Measurements from ENCODE around the gene CLASRP.

DNA sequence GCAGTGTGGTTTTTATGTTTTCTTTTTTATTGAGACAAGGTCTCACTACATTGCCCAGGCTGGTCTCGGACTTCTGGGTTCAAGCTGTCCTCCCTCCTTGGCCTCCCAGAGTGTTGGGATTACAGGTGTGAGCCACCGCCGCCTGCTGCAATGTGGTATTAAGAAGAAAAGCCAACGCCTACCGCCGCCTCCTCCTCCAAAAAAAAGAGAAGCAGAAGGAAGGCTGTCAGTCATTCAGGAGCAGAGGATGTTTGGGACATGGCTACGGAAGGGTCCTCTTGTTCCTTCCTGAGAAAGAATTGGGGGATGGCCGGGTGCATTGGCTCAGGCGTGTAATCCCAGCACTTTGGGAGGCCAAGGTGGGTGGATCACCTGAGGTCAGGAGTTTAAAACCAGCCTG lies 55.3 kb downstream of the CLASRP start:
- TF ChIP-seq CTCF (IDR thresholded peaks at IDR 0.05; ENCODE audit: insufficient read depth, low read length, poor library complexity, severe bottlenecking): no peak
- no peak for TF ChIP-seq EZH2phosphoT487 (conservative IDR thresholded peaks at IDR 0.05; ENCODE audit: low read length)

Data from SU-DHL-6 (cell line).